Measurements from ENCODE around the gene ESF1.

Gene ESF1

GRCh38 chr20:13736436-13737191 lies 48.1 kb downstream of the ESF1 start:
- DNase-seq = no peak

DNA sequence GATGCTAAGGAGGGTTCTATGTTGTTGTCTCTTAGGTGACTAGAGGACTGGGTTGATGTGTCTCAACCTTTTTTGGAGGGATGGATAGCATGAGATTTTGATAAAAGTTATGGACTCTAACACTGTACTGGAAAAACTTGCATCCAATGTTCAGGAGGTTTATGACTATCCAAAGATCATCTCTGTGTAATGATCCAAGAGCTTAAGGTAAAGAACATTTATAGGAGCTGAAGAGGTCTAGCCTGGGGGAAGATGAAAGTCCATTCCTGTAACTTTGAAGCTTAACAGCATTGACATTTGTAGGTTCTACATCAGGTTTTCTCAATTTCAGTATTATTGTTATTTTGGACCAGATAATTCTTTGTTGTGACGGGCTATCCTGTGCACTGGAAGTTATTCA lies 48.9 kb downstream of the ESF1 start:
- DNase-seq = no peak

- no peak for DNase-seq
These were observed 61.7 kb downstream of the ESF1 start for GRCh38 chr20:13723011-13723410.

DNA sequence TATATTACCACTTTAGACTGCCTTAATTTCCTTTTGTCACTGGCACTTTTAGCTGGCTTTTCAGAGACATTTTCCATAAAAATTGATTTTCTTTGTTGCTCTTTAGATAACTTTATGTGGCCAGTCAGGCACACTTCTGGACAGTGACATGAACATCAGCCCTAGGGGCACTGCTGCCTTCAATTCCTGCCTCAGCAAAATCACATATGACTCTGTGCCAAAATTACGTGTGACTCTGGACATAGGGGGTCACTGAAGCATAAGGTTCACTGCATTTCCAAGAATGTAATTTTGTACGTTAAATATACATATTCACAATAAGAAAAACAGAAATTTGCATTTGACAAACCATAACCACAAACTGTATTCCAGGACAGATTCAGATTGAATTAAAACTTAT lies 66.5 kb downstream of the ESF1 start:
- no peak for DNase-seq

DNA sequence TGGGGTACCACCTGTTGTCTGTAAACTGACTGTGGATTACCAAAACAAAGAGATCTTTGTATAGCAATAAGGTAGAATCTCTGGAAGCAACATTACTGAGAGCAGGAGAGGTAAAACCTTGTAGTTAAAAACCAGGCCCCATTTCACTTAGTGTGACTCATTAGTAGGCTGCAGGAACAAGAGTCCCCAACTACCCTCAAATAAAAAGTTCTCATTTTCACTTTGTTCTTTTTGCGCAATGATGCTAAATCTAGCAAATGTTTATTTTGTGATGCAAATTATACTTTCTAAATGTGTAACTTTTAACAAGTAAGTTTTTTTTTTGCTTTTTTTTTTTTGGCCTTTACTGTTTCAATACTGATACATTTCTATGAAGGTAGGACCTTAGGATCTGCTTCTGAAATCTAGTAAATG lies 67.1 kb downstream of the ESF1 start:
- no peak for DNase-seq

DNA sequence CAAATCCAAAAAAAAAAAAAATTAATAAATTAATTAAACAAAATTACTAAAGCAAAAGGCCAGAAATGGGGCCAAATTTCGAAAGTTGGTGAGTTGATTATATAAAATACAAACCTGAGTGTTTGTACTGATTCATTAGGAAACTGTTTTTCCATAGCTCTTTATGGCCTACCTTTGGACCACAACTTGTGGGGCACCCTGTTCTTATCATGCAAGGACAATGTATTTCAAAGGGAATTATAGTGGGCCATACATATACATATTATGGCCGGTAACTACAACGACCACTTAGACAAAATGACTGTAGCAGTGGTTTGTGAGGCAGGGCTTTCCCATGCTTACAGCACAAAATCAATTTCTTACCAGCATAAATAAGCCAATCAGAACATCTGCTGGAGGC lies 69.5 kb downstream of the ESF1 start:
- no peak for DNase-seq

- no peak for DNase-seq
These were observed 76.5 kb downstream of the ESF1 start for GRCh38 chr20:13708234-13708633.

GRCh38 chr20:13703265-13703664 lies 81.5 kb downstream of the ESF1 start:
- DNase-seq = no peak

DNA sequence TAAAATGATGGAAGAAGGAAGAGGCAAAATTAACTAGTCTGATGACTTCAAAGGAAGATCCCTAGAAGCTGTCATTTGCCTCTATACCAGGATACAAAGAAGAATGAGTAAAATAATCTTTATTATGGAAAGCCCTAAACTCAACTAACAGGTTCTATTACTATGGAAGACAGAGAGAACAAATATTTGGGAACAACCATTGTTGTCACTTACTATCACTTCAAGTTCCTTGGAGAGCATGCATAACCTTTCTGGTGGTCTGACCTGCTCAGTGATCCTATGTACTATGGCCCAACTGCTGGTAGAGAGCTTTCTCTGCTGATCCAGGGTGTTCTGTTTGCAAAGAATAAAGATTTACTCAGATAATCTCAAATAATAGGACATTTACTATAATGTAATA lies 83.2 kb downstream of the ESF1 start:
- DNase-seq = no peak

DNA sequence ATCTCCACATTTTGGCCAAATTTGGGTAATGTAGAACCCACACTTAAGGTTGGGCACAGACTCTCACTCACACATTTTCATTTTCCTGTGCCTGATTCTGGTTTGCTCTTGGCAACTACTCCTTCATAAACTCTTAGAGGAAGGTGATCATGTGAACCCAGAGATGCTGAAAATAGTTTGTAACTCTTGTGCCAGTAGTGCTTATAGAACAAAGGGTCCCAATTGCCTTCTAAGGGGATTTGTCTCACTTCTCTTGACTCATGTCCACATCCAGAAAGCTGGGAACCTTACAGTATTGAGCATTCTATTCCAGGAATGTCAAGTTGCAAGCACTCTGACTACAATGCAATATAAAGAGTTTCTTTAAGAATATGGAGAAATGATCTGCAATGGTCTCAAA lies 84.0 kb downstream of the ESF1 start:
- DNase-seq = no peak

- DNase-seq = no peak
These were observed 90.1 kb downstream of the ESF1 start for GRCh38 chr20:13694420-13695150.

DNA sequence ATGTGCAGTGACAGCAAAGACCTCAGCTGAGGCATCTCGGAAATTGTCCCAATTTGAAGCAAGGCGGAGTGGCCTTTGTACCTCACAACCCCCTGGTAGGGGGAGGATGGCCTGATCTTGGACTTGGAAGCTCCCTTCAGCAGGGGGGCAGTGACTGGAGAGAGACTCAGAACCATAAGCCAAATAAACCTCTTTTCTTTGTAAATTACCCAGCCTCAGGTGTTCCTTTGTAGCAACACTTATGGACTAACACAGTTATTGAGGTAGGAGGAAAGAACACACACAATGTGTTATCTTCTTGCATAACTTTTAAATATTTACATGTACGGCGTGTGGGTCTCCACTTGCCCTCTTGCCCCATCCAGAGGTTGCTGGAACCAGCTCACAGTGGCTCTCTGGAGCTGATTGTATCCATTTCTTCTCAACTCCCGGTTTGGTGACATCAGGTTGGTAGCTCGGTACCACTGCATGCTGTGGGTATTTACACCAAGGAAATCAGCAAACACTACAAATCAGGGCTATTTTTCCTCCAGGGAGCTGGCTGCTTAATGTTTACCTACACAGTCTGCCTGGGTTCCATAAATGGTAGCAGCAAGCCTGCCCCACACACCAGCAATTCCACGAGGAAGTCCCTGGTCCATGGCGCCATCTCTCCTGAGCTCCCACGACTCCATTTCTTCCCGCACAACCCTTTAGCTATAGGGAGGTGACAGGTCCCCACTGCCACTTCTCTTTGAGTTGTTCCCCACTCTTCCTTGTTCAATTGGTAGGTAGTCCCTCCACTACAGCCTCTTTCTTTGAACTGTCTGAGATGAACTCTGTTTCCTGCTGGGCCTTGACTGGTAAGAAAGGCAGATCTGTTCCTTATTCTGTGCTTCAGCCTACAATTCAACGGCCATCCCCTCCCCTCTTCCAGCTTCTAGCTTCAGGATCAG lies 91.7 kb downstream of the ESF1 start:
- DNase-seq = no peak

DNA sequence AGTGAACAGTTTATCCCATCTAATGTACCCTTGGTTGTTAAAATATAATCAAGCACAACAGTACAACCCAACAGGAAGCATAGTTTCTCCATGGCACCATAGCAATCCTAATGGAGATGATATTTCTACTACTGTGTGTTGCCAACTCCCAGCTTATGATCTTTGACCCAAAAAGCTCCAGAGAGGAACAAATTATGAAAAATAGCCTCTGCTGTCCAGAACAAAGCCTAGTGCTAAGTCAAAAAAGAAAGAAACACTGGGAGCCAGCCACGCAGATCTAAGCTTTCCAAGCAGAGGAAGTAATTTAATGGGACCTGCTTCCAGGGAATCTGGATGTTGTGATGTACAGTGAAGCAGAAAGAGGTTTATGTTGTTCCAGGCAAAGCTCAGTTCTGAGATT lies 93.8 kb downstream of the ESF1 start:
- DNase-seq = no peak

DNA sequence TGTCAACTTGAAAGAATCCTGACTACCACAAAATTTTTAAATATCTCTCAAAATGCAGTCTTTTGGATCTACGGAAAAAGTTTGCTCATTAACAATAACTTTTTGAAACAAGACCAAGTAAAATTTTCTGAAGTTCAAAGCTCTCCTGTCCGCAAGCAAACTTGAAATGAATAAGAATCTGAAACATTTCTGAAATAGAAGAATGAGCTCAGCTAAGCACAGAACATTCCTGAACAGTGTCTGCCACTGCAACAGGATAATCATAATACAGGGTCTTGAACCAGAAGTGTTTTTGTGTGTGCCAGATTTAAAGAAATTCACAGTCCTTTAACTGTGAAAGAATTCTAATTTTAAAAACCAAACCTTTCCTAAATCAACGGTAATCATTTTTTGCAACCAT lies 96.9 kb downstream of the ESF1 start:
- no peak for DNase-seq

GRCh38 chr20:13685623-13686022 lies 99.1 kb downstream of the ESF1 start:
- DNase-seq = no peak

DNA sequence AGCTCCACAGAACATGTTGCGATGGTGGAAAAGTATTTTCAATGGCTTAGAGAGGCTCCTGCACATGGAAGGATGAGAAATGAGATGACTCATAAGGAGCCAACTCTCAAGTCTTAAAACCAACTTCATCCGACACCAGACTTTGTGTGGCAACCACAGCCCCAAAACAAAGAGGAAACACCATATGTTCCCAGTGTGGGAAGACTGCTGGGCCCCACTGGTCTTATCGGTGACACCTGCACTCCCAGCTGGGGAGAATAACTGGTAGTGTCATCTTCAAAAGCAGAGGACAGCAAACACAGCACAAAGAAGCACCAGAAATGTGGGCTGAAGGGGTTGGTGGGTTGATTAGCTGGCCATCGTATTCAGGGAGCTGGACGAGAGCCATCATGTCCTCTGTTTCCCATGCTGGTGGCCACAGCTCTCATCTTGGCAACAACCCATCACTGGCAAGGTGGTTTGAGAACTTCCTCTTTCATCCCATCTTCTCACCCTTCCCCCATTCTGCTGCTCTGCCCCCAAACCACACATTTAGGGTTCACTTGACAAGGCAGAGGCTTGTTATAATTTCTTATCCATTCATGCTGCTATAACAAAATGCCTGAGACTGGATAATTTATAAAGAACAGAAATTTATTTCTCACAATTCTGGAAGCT lies 100.0 kb downstream of the ESF1 start:
- no peak for DNase-seq

GRCh38 chr20:13683833-13684232 lies 100.9 kb downstream of the ESF1 start:
- no peak for DNase-seq

- no peak for DNase-seq
These were observed 103.2 kb downstream of the ESF1 start for GRCh38 chr20:13681248-13682125.

GRCh38 chr20:13678944-13679343 lies 105.8 kb downstream of the ESF1 start:
- no peak for DNase-seq

DNA sequence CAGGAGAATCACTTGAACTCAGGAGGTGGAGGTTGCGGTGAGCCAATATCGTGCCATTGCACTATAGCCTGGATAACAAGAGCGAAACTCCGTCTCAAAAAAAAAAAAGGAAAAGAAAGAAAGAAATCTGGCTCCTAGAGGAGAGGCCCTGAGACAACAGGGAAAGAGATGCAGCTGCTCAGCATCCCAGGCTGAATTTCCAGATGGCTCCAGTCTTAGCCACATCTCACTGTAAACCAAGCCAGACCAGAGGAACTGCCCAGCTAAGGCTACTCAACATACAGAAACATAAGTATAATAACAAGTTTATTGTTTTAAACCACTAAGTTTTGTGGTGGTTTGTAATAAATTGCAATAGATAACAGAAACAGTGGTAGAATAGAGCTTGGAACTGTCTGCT lies 107.5 kb downstream of the ESF1 start:
- DNase-seq = no peak

GRCh38 chr20:13676682-13677081 lies 108.0 kb downstream of the ESF1 start:
- DNase-seq = no peak

DNA sequence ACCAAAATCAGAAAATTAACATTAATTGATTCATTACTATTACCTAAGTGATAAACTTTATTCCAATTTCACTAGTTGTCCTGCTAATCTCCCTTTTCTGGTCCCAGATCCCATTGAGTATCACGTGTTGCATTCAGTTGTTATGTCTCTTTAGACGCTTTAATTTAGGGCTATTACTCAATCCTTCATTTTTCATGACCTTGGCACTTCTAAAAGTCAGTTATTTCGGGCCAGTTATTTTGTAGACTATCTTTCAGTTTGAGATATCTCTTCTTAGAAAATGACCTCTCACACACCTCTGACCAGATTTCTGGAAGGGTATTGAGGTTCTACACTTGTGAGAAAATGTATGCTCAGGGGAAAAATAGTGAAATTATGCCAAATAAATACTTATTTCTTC lies 112.0 kb downstream of the ESF1 start:
- DNase-seq = no peak

All from CD4-positive, alpha-beta T cell treated with Interleukin-12 subunit alpha and Interleukin-12 subunit beta, for 1 hour (primary cell).